Stimulated activated CD4-positive, alpha-beta T cell treated with anti-CD3 and anti-CD28 coated beads, Interleukin-4, amount 100 ng/mL, for 1 hour (primary cell): ENCODE results near the gene FAM169A.
"Not testable (repeated sequence)": the region's sequence is repeated elsewhere in the genome, so short reads cannot be mapped to it uniquely, and the experiment has no call there.

ENCODE experiments used
- DNase-seq: peaks from one replicate; pipeline ENCODE4 v3.0.0-alpha.2; 2020

Gene FAM169A

DNA sequence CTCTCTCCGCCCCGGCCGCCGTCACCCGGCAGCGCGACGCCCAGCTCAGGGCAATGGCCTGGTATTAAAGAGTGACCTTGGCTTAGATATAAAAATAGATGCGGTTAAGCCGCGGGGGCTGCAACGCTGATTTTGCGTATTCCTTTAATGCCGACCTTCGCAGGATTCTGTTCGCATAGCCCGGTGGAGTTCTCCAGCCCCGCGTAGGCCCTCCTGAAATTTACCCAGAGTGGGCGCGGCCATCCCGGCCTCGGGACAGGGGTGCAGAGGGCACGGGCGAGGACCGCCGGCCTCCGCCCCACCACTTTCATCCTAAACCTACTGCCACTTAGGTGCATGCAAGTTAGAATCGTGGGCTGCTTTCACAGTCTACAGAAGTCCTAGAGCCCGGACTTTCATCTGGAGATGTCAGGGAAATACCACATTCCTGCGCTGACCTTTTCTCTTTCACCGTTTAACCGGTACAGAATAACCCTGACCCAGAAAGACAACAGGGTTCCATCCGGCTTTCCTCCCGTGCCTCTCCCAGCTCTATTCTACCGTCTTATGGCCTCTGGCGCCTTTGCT, 492 bp upstream of the FAM169A start:
- no peak for DNase-seq

GRCh38 chr5:74865256-74865803, 857 bp downstream of the FAM169A start:
- no peak for DNase-seq

DNA sequence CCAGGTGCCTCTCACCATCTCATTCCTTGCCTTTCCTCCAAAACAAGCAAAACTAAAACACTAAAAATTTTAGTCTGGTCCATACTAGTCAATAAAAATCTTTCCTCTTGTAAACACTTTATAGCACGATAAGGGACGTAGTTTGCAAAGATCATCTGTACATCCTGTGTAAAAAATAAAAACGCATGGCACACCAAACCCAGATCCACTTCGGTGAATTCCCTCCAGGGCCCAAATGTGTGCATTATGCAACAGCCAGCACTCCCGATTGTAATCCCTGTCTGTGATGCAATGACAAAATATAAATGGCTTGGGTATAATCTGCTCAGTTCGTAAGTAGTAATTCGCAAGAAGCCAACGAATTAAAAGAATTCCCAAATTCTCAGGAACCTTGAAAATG, 1.4 kb downstream of the FAM169A start:
- no peak for DNase-seq

DNA sequence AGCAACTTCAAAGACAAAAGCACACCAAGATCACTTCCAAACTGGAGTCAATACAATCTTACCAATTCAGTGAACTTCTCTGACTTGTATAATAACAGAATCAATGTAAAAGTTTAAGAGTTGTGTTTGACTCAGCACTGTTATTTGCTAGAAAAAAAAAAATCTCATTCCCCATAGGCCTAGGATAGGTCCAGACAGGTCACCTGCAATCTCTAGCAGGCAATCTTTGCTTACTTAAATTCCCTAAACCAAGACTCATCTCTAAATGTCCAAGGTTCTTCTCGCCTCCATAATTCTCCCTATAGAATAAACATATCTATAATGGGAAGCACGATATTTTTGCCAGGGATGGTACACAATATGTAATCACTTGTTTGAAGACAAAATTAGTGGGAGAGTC, 2.5 kb downstream of the FAM169A start:
- no peak for DNase-seq

- DNase-seq: no peak
These were observed 4.0 kb downstream of the FAM169A start for GRCh38 chr5:74862221-74862620.

- not testable (repeated sequence) for DNase-seq
These were observed 9.2 kb downstream of the FAM169A start for GRCh38 chr5:74856975-74857374.

- DNase-seq: no peak
These were observed 12.9 kb downstream of the FAM169A start for GRCh38 chr5:74853256-74853655.

DNA sequence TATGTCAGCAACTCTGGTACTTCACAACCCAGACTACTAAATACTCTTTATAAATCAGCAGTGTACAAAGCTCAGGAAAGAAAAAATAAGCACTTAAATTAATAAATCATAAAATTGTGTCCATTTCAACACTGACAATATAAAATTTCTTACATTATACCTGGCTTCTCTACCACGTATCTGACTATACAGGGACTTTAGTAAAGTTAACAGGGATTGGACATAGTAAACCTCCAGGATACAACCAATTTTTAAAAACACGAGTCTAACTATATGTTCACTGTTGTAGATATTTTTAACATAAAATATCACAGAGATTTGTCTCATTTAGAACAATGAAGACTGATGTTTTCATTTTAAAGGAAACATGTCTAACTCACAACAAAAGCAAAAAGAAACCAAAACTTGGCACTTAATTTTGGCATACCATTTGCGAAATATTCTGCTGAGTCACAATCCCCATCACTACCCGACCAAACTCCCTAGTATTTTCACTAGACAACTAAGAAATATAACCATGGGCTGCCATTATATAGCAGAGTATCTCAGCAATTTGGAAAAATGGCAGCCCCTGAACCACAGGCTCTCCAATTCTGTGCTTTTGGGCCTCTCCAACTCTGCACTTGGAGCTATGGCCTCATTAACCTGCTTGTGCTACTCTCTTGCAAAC, 14.4 kb downstream of the FAM169A start:
- DNase-seq: no peak

DNA sequence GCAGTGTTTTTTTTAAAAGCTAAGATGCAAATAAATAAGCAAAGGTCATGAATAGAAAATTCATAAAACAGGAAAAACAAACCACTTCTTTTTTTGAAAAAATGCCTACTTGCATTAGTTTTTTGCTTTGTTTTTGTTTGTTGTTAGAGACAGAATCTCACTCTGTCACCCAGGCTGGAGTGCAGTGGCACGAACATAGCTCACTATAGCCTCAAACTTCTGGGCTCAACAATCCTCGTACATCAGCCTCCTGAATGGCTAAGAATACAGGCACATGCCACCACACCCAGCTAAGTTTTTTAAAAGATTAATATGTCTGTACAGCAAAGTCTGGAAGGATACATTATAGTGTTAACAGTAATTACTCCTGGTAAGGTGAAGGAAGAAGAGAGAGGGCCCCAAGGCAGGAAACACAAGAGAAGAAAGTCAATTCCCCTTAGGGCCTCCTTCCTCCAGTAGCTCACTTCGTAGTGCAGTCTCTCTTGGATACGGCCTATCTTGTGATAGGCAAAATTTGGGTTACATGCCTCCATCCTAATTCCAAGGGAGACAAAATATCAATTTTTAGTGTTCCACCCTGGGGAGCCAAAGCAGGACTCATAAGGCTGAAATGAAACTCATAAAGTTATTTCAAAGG, 15.3 kb downstream of the FAM169A start:
- no peak for DNase-seq

GRCh38 chr5:74850030-74850429, 16.2 kb downstream of the FAM169A start:
- DNase-seq: no peak

DNA sequence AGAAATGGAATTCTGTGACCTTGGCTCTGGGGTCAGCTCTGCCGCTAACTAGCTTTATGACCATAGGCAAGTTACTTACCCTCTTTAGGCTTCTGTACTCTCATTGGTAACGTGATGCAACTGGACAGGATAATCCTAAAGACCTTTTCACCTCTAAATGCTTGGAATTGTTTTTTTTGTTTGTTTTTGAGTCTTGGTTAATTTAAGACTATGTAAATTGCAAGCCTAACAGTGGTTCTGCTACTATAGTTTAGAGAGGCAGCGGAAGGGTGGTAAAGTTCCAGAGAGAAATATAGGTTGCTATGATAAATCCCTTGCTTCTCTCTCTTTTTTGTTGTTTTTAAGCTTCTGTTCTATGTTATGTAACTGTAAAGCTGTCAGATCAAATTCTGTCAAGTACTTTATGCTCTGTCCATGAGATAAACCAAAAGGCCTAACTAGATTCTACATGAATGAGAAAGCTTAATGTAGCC, 17.6 kb downstream of the FAM169A start:
- DNase-seq: no peak

GRCh38 chr5:74839229-74839628, 27.0 kb downstream of the FAM169A start:
- no peak for DNase-seq

DNA sequence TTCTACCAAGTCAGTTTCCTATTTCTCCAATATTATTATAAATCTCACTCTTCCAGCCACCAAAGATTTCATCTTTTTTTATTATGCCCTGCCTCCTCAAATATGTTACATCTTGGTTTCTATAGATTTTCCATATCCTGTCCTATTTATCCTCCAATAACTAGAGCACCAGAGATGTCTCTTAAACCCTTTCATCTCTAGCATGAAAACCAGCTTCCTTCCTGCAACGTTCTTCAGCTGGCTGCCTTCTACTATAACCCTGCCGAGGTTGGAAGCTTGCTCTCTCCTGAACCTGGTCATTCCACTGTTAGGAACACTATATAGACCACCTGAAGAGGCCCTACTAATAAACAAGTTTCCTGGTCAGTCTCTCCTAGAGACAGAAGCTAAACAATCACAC, 27.9 kb downstream of the FAM169A start:
- DNase-seq: no peak

GRCh38 chr5:74837115-74837514, 29.1 kb downstream of the FAM169A start:
- DNase-seq: no peak

DNA sequence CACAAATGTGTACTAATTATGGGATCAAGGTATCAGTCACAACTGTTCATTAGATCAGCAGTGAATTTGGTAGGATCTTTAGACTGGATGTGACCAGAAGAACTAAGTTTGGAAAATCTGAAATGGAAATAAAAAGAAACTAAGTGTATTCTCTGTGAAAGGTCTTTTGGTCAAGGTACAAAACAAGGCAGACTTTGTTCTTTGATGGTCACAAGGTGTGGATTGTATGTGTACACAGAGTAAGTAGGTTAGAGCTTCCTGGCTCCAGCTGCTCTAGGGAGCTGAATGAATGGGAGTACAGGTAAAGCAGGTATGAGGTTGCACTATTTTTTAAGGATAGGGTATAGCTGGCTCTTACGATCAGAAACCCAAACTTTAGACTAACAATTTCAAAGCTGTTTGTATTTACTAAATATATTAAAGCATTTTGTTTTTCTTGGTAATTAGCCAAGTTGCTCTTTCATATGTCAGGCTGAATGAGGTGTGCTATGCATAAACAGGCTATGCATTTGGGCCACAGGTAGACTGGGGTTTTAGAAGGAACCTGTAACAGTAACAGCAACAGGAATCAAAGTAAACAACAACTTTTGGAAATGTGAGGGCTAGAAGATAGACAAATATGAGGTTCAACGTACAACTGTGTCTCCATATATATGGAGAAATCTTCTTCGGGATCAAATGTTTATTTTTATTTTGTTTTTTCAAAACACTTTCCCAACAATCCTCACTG, 32.5 kb downstream of the FAM169A start:
- no peak for DNase-seq

GRCh38 chr5:74829413-74829812, 36.8 kb downstream of the FAM169A start:
- DNase-seq: no peak

DNA sequence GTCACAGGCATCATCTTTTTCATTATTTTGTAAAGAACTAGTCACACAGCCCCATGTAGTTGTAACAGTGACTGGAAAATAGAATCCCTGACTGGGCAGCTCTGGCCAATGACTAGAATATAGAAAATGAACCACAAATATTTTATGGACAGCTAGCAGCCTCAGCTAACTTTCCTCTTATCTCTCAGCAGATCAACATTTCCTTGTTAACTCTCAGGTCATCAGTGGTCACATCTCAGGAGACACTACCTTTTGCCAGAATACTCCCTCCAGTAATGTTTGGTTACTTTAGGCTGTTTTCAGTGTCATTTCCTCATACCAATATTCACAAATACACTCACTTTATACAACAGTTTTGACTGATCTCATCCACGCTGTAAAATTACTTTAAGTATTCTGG, 43.9 kb downstream of the FAM169A start:
- DNase-seq: no peak

DNA sequence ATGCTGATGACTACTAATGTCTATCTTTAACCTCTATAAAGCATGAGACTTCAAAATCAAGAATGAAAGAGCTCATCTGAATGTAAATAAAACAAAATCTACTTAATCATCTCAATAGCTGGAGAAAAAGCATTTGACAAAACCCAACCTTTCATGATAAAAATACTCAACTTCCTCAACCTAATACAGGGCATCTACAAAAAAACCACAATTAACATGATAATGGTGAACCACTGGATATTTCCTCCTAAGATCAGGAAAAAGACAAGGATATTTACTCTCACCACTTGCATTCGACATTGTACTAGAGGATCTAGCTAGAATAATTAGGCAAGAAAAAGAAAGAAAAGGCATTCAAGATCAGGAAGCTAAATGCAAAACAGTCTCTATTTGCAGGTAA, 49.3 kb downstream of the FAM169A start:
- no peak for DNase-seq

GRCh38 chr5:74810915-74811314, 55.3 kb downstream of the FAM169A start:
- DNase-seq: no peak

- no peak for DNase-seq
These were observed 64.2 kb downstream of the FAM169A start for GRCh38 chr5:74801941-74802340.

GRCh38 chr5:74801197-74801596, 65.0 kb downstream of the FAM169A start:
- DNase-seq: no peak

GRCh38 chr5:74798977-74799911, 66.9 kb downstream of the FAM169A start:
- no peak for DNase-seq
